Measurements from ENCODE around the gene HTR6. TPM values are rescaled to one million over a fixed set of nuclear protein-coding genes. Genes with fewer than 3 reads are reported as not detected.
A peak's percentile ranks its signal among the peaks of the same experiment; 100 is the strongest.

HTR6 gene
- total and polyA plus RNA-seq, 8 donors = 0.09 TPM; not detected in 7

DNA sequence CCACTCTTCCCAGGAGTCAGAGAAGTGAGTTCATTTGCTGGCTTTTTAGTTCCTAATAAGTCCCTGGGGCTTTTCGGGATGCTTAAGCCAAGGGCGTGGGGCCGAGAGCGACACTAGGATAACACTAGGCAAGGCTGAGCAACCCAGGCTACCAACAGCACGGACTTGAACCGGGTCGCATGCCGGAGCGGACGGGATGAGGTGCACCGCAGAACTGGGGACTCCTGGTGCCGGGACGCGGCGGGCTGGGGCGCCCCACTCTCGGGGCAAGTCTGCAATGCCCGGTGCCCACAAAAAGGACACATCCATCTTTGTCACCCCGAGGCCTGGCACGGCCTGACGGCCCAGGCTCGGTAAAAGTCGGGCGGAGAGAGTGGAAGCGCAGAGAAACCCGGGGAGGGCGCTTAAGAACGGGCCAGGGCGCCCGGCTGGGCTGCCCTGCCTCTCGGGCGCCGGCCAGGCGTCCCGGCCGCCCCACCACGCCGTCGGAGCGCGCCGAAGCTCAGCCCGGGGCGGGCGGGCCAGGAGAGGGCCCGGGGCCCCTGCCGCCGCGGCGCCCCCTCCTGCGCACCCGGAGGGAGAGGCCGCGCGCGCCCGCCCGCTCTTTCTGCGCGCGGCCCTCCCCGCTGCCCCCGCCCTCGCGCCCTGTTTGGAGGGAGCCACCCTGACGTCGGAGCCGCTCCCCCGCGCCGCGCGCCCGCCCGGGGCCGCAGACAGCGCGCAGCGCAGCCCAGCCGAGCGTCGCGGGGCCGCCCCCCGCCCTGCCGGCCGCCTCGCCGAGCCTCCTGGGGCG is 20.9 kb upstream of the HTR6 start, which contains the start of gene NBL1:
Gene NBL1, plus strand, starts transcription at position 710 of the 793 bp plus-strand sequence. CDS start 10,720 bp downstream, outside the sequence.
- TF ChIP-seq, protein P1, sequence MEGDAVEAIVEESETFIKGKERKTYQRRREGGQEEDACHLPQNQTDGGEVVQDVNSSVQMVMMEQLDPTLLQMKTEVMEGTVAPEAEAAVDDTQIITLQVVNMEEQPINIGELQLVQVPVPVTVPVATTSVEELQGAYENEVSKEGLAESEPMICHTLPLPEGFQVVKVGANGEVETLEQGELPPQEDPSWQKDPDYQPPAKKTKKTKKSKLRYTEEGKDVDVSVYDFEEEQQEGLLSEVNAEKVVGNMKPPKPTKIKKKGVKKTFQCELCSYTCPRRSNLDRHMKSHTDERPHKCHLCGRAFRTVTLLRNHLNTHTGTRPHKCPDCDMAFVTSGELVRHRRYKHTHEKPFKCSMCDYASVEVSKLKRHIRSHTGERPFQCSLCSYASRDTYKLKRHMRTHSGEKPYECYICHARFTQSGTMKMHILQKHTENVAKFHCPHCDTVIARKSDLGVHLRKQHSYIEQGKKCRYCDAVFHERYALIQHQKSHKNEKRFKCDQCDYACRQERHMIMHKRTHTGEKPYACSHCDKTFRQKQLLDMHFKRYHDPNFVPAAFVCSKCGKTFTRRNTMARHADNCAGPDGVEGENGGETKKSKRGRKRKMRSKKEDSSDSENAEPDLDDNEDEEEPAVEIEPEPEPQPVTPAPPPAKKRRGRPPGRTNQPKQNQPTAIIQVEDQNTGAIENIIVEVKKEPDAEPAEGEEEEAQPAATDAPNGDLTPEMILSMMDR (IDR thresholded peaks at IDR 0.05) = no peak
- peaks cover 0 to 37% of the 10 kb centered on the region in 2 donors for H3K4me1 ChIP-seq
- H3K27ac ChIP-seq = peak within 1 kb of the TSS; percentile 68 to 86
- H3K27me3 ChIP-seq = peaks cover 6 to 78% of the 10 kb centered on the region in 2 donors
- H3K36me3 ChIP-seq = no peaks in the 10 kb centered on the region
- intact Hi-C loops (cut with DNase I) = loop anchor here in 1 of 2 donors (10.0 kb wide), 1 partner anchor 149 kb away; no protein-coding TSS in a partner anchor
- ATAC-seq (peak; percentile 64), DNase-seq (peak in 2 of 4 donors; percentile 76 to 88)
- peak within 1 kb of the TSS; percentile 50 to 55 for H3K4me3 ChIP-seq
- no peaks in the 10 kb centered on the region for H3K9me3 ChIP-seq

DNA sequence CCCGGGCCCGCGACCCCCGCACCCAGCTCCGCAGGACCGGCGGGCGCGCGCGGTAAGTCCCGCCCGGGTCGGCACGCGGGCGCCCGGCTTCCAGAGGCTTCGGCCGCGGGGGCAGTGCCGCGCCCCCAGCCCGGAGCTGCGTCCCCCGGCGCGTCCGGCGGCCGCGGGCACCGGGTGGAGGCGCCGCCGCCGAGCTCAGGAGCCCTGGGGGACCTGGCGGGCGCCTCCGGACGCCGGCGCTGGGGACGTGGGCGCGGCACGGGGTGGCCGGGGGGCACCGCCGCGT is 20.3 kb upstream of the HTR6 start:
- ATAC-seq (no peak), DNase-seq (no peak)
- Histone ChIP-seq H3K27me3 (peaks cover 6 to 73% of the 10 kb centered on the region in 2 donors), H3K36me3 (no peaks in the 10 kb centered on the region), H3K9me3 (no peaks in the 10 kb centered on the region), H3K27ac (peak overlapping the region; percentile 68 to 79), H3K4me1 (peaks cover 0 to 37% of the 10 kb centered on the region in 2 donors), H3K4me3 (peak overlapping the region; percentile 50 to 55)
- intact Hi-C loops (cut with DNase I) = loop anchor here in 1 of 2 donors (10.0 kb wide), 1 partner anchor 150 kb away; no protein-coding TSS in a partner anchor
- TF ChIP-seq, protein P1 (IDR thresholded peaks at IDR 0.05) = no peak

DNA sequence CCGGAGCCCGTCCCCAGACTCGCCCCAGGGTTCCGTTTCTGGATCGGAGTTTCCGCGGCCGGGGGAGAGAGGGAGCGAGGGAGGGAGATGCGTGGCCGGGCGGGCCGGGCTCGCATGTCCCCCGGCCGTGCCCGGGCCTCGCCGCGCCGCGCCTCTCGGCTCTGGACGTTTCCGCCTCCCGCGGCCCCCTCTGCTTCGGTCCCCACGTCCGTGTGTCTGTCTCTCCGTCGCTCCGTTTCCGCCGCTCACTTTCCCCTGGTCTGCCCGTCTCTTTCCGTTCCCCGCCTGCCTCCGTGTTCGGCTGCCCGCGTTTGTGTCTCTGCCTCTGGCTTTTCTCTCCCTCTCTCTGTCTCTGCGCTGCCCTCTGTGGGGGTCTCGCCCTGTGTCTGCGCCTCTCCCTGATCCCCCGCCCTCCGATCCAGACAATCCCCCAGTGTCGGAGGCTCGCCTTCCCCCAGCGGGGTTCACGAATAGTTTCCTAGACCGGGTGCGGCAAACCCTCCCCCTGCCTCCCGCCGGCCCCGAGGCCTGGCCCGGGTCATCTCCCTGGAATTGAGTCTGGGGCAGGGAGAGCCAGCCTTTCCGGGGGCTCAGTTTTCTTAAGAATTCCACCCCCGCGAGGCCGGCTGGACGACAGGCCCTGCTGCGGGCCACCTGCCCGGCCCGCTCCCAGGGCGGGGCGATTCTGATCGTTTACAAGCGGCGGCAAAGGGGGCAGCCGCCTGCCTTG is 19.8 kb upstream of the HTR6 start:
- H3K4me3 ChIP-seq = peak overlapping the region; percentile 50 to 55
- peak overlapping the region; percentile 68 to 79 for H3K27ac ChIP-seq
- H3K9me3 ChIP-seq = no peaks in the 10 kb centered on the region
- TF ChIP-seq, protein P1 (IDR thresholded peaks at IDR 0.05) = no peak
- DNase-seq = no peak
- H3K4me1 ChIP-seq = peaks cover 0 to 37% of the 10 kb centered on the region in 2 donors
- intact Hi-C loops (cut with DNase I) = loop anchor here in 1 of 2 donors (10.0 kb wide), 1 partner anchor 150 kb away; no protein-coding TSS in a partner anchor
- ATAC-seq = peak; percentile 11
- H3K27me3 ChIP-seq = peaks cover 6 to 68% of the 10 kb centered on the region in 2 donors
- H3K36me3 ChIP-seq = no peaks in the 10 kb centered on the region

DNA sequence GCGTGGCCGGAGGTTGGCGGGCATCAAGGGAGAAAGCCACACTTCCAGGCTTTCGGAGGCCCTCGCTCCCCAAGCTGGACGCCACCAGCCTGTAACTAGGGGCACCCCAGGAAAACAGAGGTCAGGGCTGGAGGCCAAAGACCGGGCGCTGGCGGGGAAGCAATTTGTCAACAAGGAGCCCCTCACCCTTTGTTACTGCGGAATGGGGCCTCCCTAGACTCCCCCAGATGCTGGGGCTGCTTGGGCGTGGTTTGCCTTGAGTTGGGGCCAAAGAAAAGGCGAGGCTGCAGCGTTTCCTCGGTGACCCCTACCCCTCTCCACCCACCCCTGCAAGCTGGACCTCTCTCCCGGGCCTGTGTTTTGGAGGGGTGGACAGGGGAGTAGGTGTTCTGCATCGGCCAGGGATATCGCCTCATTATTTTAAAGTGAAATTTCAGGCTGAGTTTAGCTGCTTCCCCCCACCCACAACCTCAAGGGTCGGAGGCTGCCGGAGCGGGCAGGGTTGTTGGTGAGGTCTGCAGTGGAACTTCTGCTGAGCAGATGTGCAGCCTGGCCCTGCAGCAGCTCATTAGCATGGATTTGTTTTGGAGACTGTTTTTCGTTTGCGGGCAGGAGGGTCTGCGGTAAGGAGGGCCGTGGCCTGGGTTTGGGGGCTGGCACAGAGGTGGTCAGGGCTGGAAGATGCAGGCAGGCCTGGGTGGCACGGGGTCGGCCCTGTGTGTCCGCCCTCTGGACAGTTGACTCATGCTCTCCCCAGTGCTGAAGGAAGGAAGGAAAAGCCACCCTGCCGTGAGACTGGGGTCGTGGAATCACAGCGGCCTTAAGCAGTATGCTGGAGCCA is 19.0 kb upstream of the HTR6 start:
- peak overlapping the region; percentile 68 to 79 for H3K27ac ChIP-seq
- intact Hi-C loops (cut with DNase I) = loop anchor here in 1 of 2 donors (10.0 kb wide), 1 partner anchor 151 kb away; no protein-coding TSS in a partner anchor
- H3K9me3 ChIP-seq = no peaks in the 10 kb centered on the region
- peak overlapping the region; percentile 50 to 55 for H3K4me3 ChIP-seq
- no peaks in the 10 kb centered on the region for H3K36me3 ChIP-seq
- peaks cover 6 to 65% of the 10 kb centered on the region in 2 donors for H3K27me3 ChIP-seq
- ATAC-seq = no peak
- peaks cover 0 to 40% of the 10 kb centered on the region in 2 donors for H3K4me1 ChIP-seq
- TF ChIP-seq, protein P1 (IDR thresholded peaks at IDR 0.05) = no peak
- no peak for DNase-seq

All from left lung (tissue), 10 donors.